ENCODE results near the gene PRR22. TPM values are rescaled to one million over a fixed set of nuclear protein-coding genes. Genes with fewer than 3 reads are reported as not detected.

The PRR22 gene
- total and polyA plus RNA-seq, 9 of the 15 experiments (the other 6 are each of a cell fraction or from before 2014, with no cell fraction given) = 0.03 to 12.0 (median 2.0) TPM; not detected in 1

DNA sequence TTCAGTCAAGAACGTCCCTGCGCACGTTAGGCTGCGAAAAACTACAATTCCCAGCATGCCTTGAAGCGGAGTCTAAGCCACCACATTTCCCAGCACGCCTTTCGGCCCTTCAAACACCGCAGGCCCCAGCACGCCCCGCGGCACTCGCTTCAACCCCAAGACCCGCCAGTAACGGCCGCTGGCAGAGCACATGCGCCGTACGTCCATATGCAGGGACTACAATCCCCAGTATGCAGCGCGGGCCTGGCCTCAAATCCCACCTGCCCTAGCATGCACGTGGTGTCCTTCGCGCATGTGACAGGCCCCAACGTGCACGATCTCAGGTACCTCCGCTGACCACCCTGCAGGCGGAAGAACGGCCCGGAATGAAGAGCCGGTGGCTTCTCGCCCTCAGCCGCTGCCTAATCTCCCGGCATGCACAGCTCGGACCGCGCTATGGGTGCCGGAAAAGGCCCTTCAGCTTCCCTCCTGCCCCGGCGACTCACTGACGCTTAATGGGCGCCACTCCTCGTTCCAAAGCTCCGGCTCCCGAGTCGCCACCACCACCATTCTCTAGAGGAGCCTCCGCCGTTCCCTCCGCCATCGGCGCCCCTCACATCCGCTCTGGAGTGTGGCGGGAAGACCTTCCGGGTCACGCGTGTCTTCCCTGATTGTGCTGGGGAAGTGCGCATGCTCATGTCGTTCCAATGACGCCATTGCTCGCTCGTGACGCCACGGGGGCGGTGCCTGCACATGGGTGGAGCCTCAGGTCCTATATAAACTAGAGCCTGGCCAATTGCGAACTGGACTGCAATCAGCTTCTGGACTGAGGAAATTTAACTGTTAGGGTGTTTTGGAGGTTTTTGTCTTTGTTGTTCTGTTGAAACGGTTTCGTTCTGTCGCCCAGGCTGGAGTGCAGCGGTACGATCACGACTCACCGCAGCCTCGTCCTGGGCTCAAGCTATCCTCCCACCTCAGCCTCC is 6.3 kb upstream of the PRR22 start, which contains the start of gene DUS3L (continued):
- TF ChIP-seq ZNF639 (CRISPR knock-in tag; conservative IDR thresholded peaks at IDR 0.05 in 1 of 2, IDR thresholded peaks at IDR 0.05 in 1 of 2) (no peak; a peak in 1 of 4 replicates), ZNF217 (CRISPR knock-in tag; IDR thresholded peaks at IDR 0.05) (no peak), RREB1 (CRISPR knock-in tag; IDR thresholded peaks at IDR 0.05) (peak; percentile 28; the same call in 1 of the 2 replicates), TFAM (CRISPR knock-in tag; conservative IDR thresholded peaks at IDR 0.05) (no peak), STAT5A (IDR thresholded peaks at IDR 0.05; ENCODE audit: borderline replicate concordance, low read length) (no peak), ZNF655 (CRISPR knock-in tag; IDR thresholded peaks at IDR 0.05) (no peak), FOXK1 (CRISPR knock-in tag; IDR thresholded peaks at IDR 0.05; ENCODE audit: borderline replicate concordance) (peak; percentile 91), TOE1 (IDR thresholded peaks at IDR 0.05; ENCODE audit: borderline replicate concordance) (peak; percentile 91), TOE1 (CRISPR knock-in tag; IDR thresholded peaks at IDR 0.05; ENCODE audit: borderline replicate concordance, low read depth) (peak; percentile 21; the same call in 1 of the 2 replicates), NFRKB (IDR thresholded peaks at IDR 0.05; ENCODE audit: low read depth) (peak; percentile 94), HNRNPL (IDR thresholded peaks at IDR 0.05; ENCODE audit: low read depth, low read length) (no peak), BRD4 (IDR thresholded peaks at IDR 0.05) (peak; percentile 90), MTA1 (IDR thresholded peaks at IDR 0.05; ENCODE audit: borderline replicate concordance) (no peak), THRAP3 (IDR thresholded peaks at IDR 0.05; ENCODE audit: borderline replicate concordance) (no peak), YBX1 (IDR thresholded peaks at IDR 0.05) (no peak), CBFA2T3 (IDR thresholded peaks at IDR 0.05) (no peak), ZNF445 (CRISPR knock-in tag; IDR thresholded peaks at IDR 0.05; ENCODE audit: low read depth) (no peak)

Measured in K562 (cell line).